Measurements from ENCODE around the gene WDR72. TPM values are rescaled to one million over a fixed set of nuclear protein-coding genes. Genes with fewer than 3 reads are reported as not detected.

Gene WDR72
- total RNA-seq, 4 donors from 2014 or later: 1.7 TPM; not detected in 3

- Histone ChIP-seq H3K36me3 (no peaks in the 10 kb centered on the region), H3K4me3 (no peak overlapping the region), H3K4me1 (no peaks in the 10 kb centered on the region), H3K27me3 (no peaks in the 10 kb centered on the region), H3K27ac (no peak overlapping the region), H3K9me3 (no peaks in the 10 kb centered on the region)
- 30 to 44% methylated on average over 3 to 6 of the region's 7 CpGs for WGBS, 2 donors (ENCODE audit: low coverage in 1 of 2)
- TF ChIP-seq EP300 (IDR thresholded peaks at IDR 0.05) (no peak), POLR2A (IDR thresholded peaks at IDR 0.05) (no peak), POLR2AphosphoS5 (IDR thresholded peaks at IDR 0.05) (no peak), CTCF (IDR thresholded peaks at IDR 0.05) (no peak)
- ATAC-seq: no peak
These were observed 199.8 kb downstream of the WDR72 start for GRCh38 chr15:53559364-53560277.

DNA sequence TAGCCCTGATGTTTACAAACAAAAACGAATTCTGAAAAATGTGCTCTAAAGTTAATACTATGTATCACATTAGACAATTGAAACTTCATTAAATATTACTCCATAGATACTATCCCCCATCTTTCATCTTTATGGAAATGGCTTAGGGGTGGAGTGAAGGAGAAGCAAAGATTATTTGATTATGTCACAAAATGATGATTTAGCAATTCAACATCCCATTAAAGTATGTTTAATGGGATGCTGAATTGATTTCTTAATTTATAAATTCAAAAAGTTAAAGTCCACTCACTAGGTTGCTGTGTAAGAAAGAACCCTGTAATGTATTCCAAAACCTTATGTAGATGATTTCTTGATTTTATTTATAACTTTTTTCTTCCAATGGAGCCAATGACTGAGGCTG lies 201.1 kb downstream of the WDR72 start:
- Histone ChIP-seq H3K4me1 (no peaks in the 10 kb centered on the region), H3K9me3 (no peaks in the 10 kb centered on the region), H3K4me3 (no peak overlapping the region), H3K27me3 (no peaks in the 10 kb centered on the region), H3K36me3 (no peaks in the 10 kb centered on the region), H3K27ac (no peak overlapping the region)
- WGBS, 2 donors (ENCODE audit: low coverage in 1 of 2): 50% methylated on average over 1 of the region's 1 CpG; no CpG with 5 or more reads in 1 of the 2 donors
- ATAC-seq: no peak
- no peak for TF ChIP-seq POLR2AphosphoS5 (IDR thresholded peaks at IDR 0.05)
- no peak for TF ChIP-seq EP300 (IDR thresholded peaks at IDR 0.05)
- TF ChIP-seq CTCF (IDR thresholded peaks at IDR 0.05): no peak
- no peak for TF ChIP-seq POLR2A (IDR thresholded peaks at IDR 0.05)

DNA sequence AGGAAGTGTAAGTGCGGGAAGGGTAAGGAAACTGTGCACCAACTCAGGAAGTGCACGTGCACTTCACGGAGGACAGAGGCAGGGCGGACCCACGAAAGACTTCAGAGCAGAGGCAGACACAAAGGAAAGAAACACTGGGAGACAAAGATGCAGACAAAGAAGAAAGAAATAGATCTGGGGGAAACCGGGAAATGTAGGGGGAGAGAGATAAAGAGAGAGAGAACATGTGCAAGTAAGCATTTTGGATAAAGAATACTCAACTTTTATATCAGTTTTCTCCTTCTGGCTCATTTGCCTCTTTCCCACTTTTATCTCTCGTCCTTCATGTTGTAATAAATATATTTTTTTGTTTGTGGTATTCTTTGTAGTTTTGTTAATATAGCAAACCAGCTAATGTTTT lies 204.2 kb downstream of the WDR72 start:
- Histone ChIP-seq H3K4me1 (no peaks in the 10 kb centered on the region), H3K9me3 (no peaks in the 10 kb centered on the region), H3K36me3 (no peaks in the 10 kb centered on the region), H3K4me3 (no peak overlapping the region), H3K27me3 (no peaks in the 10 kb centered on the region), H3K27ac (no peak overlapping the region)
- 54 to 66% methylated on average over 7 of the region's 7 CpGs for WGBS, 2 donors (ENCODE audit: low coverage in 1 of 2)
- ATAC-seq: no peak
- TF ChIP-seq EP300 (IDR thresholded peaks at IDR 0.05): no peak
- no peak for TF ChIP-seq POLR2A (IDR thresholded peaks at IDR 0.05)
- TF ChIP-seq CTCF (IDR thresholded peaks at IDR 0.05): no peak
- TF ChIP-seq POLR2AphosphoS5 (IDR thresholded peaks at IDR 0.05): no peak

DNA sequence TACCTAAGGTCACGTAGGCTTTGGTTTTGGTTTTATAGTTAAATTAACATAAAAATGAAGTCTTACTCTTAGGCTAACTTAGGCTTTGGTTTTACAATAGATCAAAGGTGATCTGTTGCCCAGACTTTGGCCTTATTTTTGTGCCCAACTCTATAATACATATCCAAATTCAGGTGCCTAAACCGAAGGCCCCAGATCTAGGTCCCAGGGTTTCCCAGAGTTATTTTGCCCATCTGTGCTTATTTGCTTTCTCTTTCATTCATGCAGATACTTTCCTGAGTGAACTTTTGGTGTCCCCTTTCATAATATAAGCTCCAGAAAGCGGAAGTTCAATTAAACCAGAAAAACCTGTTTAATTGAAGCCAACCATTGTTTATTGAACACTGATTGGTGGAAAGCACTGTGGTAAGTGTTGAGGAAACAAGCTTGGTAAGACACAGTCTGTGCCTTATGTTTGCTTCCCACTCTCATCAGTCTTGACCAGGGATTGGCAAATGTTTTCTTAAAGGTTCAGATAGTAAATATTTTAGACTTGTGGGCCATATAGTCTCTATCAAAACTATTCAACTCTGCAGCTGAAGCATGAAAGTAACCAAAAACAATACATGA lies 209.7 kb downstream of the WDR72 start:
- 70 to 83% methylated on average over 2 to 3 of the region's 3 CpGs for WGBS, 2 donors (ENCODE audit: low coverage in 1 of 2)

More for the DNA sequence above, 209.7 kb downstream of the WDR72 start:
- ATAC-seq: no peak
- Histone ChIP-seq H3K4me1 (no peaks in the 10 kb centered on the region), H3K36me3 (no peaks in the 10 kb centered on the region), H3K9me3 (no peaks in the 10 kb centered on the region), H3K27ac (no peak overlapping the region), H3K4me3 (no peak overlapping the region), H3K27me3 (no peaks in the 10 kb centered on the region)
- TF ChIP-seq CTCF (IDR thresholded peaks at IDR 0.05) (no peak), EP300 (IDR thresholded peaks at IDR 0.05) (no peak), POLR2A (IDR thresholded peaks at IDR 0.05) (no peak), POLR2AphosphoS5 (IDR thresholded peaks at IDR 0.05) (no peak)

Data from gastroesophageal sphincter (tissue), 4 donors.